Ovary (tissue), 3 donors: ENCODE measurements around the gene ART3.

Source experiments
- CTCF ChIP-seq, 3 donors: fragments of 450-650 bp in 2 of 3; fragments of 200-600 bp in 1 of 3; IDR thresholded peaks; one replicate each; pipeline versions ENCODE4 v1.5.1 to v1.8.0; 2016 to 2022; ENCODE audit warnings: antibody characterized with exemption in 3 of 3, mild to moderate bottlenecking in 1 of 3
- EP300 ChIP-seq: sonication (generic); formaldehyde crosslinking; IDR thresholded peaks from one replicate; pipeline ENCODE4 v1.6.1; 2017; ENCODE audit warnings: antibody characterized with exemption
- POLR2A ChIP-seq: fragments of 450-650 bp; IDR thresholded peaks from one replicate; pipeline ENCODE4 v1.6.1; 2017; ENCODE audit warnings: antibody characterized with exemption, mild to moderate bottlenecking, moderate library complexity
- donor health status: DM: no; HTN: no; CAD: no.

DNA sequence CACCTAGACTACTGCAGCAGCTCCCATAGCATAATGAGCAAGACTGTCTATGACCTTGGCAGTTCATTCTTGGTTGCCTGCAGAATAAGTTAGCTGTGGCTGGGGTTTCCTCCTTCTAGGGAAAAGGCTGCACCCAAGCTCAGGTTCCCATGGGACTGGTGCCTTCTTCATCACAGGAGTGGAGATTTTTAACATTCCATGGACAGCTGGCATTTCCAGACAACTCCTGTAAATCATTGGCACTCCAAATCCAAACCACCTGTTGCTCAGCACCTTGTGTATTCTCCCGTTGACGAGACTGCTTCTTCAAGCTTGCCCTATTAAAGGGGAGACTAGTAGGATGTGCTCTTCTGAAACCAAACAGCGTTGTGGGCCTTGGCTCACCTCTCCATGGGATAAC is 81.5 kb downstream of the ART3 start:
- TF ChIP-seq POLR2A (no peak), CTCF (IDR thresholded peaks at IDR 0.05) (no peak), EP300 (no peak)
